HCT116 (cell line): ENCODE results near the gene CCDC187. TPM values are rescaled to one million over a fixed set of nuclear protein-coding genes. Genes with fewer than 3 reads are reported as not detected.

ENCODE experiments used
- ATAC-seq: fragments of 200-7000 bp; cut with Tn5 transposase; 2 replicates; pipeline ENCODE4 v1.9.1; 2020; ENCODE audit warnings: mild to moderate bottlenecking, moderate library complexity
- BruUV-seq: library from RNA; stranded (reverse); fragments of 400-500 nt; replicated peaks from 2 replicates; lab custom pipeline; 2021; lab: Mats Ljungman, UMichigan
- CTCF ChIA-PET: fragments of 300-600 bp; sonication (Branson Sonifier 250); formaldehyde crosslinking; loops from one replicate; lab custom pipeline; 2021; ENCODE audit warnings: antibody characterized with exemption; lab: Charles Lee
- POLR2A ChIA-PET: fragments of 300-600, 350-600 bp; sonication (Branson Sonifier 250); formaldehyde crosslinking; loops from one replicate; lab custom pipeline; 2021; ENCODE audit warnings: antibody characterized with exemption; lab: Charles Lee
- RAD21 ChIA-PET, 2 experiments: fragments of 300-600 bp; sonication (Branson Sonifier 250); formaldehyde crosslinking; loops; one replicate each; lab custom pipeline; 2023; ENCODE audit warnings: low total read pairs in 2 of 2; ENCODE audit not compliant: uncharacterized antibody in 2 of 2, unreplicated experiment in 2 of 2, low non-redundant PET in 1 of 2; lab: Charles Lee
- DNase-seq: peaks from one replicate; pipeline ENCODE4 v3.0.0-alpha.2; 2010; ENCODE audit warnings: low read depth, low spot score
- H2AFZ ChIP-seq: fragments of 200-600 bp; shearing (Covaris generic), sonication (generic); 2 replicates; pipeline ENCODE4 v1.6.1; 2017; ENCODE audit warnings: low read depth, mixed run types, mixed read lengths, antibody characterized with exemption, low read length; ENCODE audit not compliant: poor library complexity, severe bottlenecking
- H3K27ac ChIP-seq: 2 replicates; pipeline ENCODE4 v1.5.1; 2012; ENCODE audit warnings: low read depth, low read length
- H3K27me3 ChIP-seq: fragments of 200-600 bp; sonication (generic); 2 replicates; pipeline ENCODE4 v1.6.1; 2016; ENCODE audit warnings: mixed run types, low read length, mixed read lengths; ENCODE audit not compliant: insufficient read depth
- H3K36me3 ChIP-seq, 2 experiments: fragments of 200-500 bp in 1 of 2; fragments of 200-600 bp in 1 of 2; sonication (Bioruptor generic) in 1 of 2; sonication (generic) in 1 of 2; 2 replicates each; pipeline versions ENCODE4 v1.5.1 to v1.6.1; 2014 to 2016; ENCODE audit warnings: low read length in 2 of 2, inconsistent platforms in 1 of 2, mixed read lengths in 1 of 2, mixed run types in 1 of 2; ENCODE audit not compliant: insufficient read depth in 2 of 2, control insufficient read depth in 1 of 2
- H3K4me1 ChIP-seq, 2 experiments: fragments of 200-600 bp in 1 of 2; sonication (generic) in 1 of 2; 2 replicates each; pipeline versions ENCODE4 v1.5.1 to v1.6.1; 2012 to 2017; ENCODE audit warnings: low read length in 2 of 2, inconsistent platforms in 1 of 2, mild to moderate bottlenecking in 1 of 2, mixed read lengths in 1 of 2, mixed run types in 1 of 2, moderate library complexity in 1 of 2; ENCODE audit not compliant: insufficient read depth in 2 of 2, control insufficient read depth in 1 of 2
- H3K4me2 ChIP-seq: fragments of 200-600 bp; sonication (generic); 2 replicates; pipeline ENCODE4 v1.6.1; 2017; ENCODE audit warnings: mixed run types, low read length, mixed read lengths
- H3K4me3 ChIP-seq, 2 experiments: fragments of 200-600 bp in 1 of 2; sonication (generic) in 1 of 2; replicated peaks in 1 of 2; 2 replicates each; pipeline ENCODE4 v1.5.1; 2011 to 2016; ENCODE audit warnings: low read length in 2 of 2, control low read depth in 1 of 2, low read depth in 1 of 2, mild to moderate bottlenecking in 1 of 2, mixed read lengths in 1 of 2, mixed run types in 1 of 2
- H3K79me2 ChIP-seq: fragments of 200-600 bp; sonication (generic); 2 replicates; pipeline ENCODE4 v1.6.1; 2017; ENCODE audit warnings: mild to moderate bottlenecking, mixed run types, low read length, moderate library complexity, mixed read lengths; ENCODE audit not compliant: insufficient read depth
- H3K9ac ChIP-seq: fragments of 200-600 bp; sonication (generic); 2 replicates; pipeline ENCODE4 v1.6.1; 2016; ENCODE audit warnings: low read length, mixed read lengths
- H3K9me2 ChIP-seq: fragments of 200-600 bp; sonication (generic), shearing (Covaris generic); 2 replicates; pipeline ENCODE4 v1.6.1; 2017; ENCODE audit warnings: mixed run types, mild to moderate bottlenecking, moderate library complexity; ENCODE audit not compliant: insufficient read depth
- H3K9me3 ChIP-seq, 2 experiments: fragments of 200-500 bp in 1 of 2; fragments of 200-600 bp in 1 of 2; sonication (Bioruptor generic) in 1 of 2; sonication (generic) in 1 of 2; 2 replicates each; pipeline ENCODE4 v1.6.1; 2014 to 2017; ENCODE audit warnings: low read length in 2 of 2, mixed read lengths in 2 of 2, inconsistent platforms in 1 of 2, low read depth in 1 of 2, mild to moderate bottlenecking in 1 of 2, mixed run types in 1 of 2, moderate library complexity in 1 of 2; ENCODE audit not compliant: control insufficient read depth in 1 of 2, insufficient read depth in 1 of 2
- H4K20me1 ChIP-seq: fragments of 200-600 bp; sonication (generic), shearing (Covaris generic); 2 replicates; pipeline ENCODE4 v1.6.1; 2017; ENCODE audit warnings: mixed run types, mild to moderate bottlenecking, moderate library complexity; ENCODE audit not compliant: insufficient read depth
- CBX3 ChIP-seq: IDR thresholded peaks from 2 replicates; pipeline ENCODE4 v1.6.1; 2012; ENCODE audit warnings: low read depth
- CEBPB ChIP-seq: IDR thresholded peaks from 2 replicates; pipeline ENCODE4 v1.6.1; 2012; ENCODE audit warnings: low read depth
- CTCF ChIP-seq, 3 experiments: fragments of 200-600 bp in 1 of 3; sonication (generic) in 1 of 3; IDR thresholded peaks in 2 of 3; conservative IDR thresholded peaks in 1 of 3; 2 replicates each; pipeline ENCODE4 v1.5.1; 2012 to 2017; ENCODE audit warnings: low read depth in 2 of 3, low read length in 2 of 3, antibody characterized with exemption in 1 of 3, borderline replicate concordance in 1 of 3, control low read depth in 1 of 3, mild to moderate bottlenecking in 1 of 3, mixed read lengths in 1 of 3, mixed run types in 1 of 3, moderate library complexity in 1 of 3; ENCODE audit not compliant: insufficient read depth in 1 of 3
- EGR1 ChIP-seq: IDR thresholded peaks from 2 replicates; pipeline ENCODE4 v1.6.1; 2012; ENCODE audit warnings: low read depth
- ELF1 ChIP-seq: IDR thresholded peaks from 2 replicates; pipeline ENCODE4 v1.6.1; 2012; ENCODE audit warnings: low read depth, borderline replicate concordance
- POLR2AphosphoS5 ChIP-seq: IDR thresholded peaks from 2 replicates; pipeline ENCODE4 v1.6.1; 2011; ENCODE audit warnings: mild to moderate bottlenecking, low read depth, low read length, moderate library complexity
- intact Hi-C: fragments of 100-400 bp; cut with micrococcal nuclease; formaldehyde crosslinking; loops from 2 replicates; pipeline ENCODE4 v1.10.0; 2022
- total RNA-seq: library from RNA; stranded (reverse); gene quantifications from one replicate; pipeline ENCODE4 v1.2.1, GENCODE V29; 2021; ENCODE audit not compliant: unreplicated experiment

Gene CCDC187
- total RNA-seq, 1 experiment from 2014 or later = 4.6 TPM

GRCh38 chr9:136255166-136255538 is 48.7 kb downstream of the CCDC187 start:
- H4K20me1 ChIP-seq = no peaks in the 10 kb centered on the region
- H2AFZ ChIP-seq = no peak overlapping the region
- no peaks in the 10 kb centered on the region for H3K36me3 ChIP-seq
- POLR2A ChIA-PET = interaction anchor here (1.5 kb wide), 1 partner anchor 12 kb away, joined by 4 read pairs; no protein-coding TSS in a partner anchor
- no peaks in the 10 kb centered on the region for H3K79me2 ChIP-seq
- TF ChIP-seq POLR2AphosphoS5 (no peak), CEBPB (no peak), ELF1 (no peak), CTCF (IDR thresholded peaks at IDR 0.05 in 2 of 3, conservative IDR thresholded peaks at IDR 0.05 in 1 of 3; ENCODE audit: borderline replicate concordance in 1 of 3, insufficient read depth in 1 of 3, low read depth in 2 of 3, low read length in 2 of 3) (no peak), CBX3 (no peak), EGR1 (no peak; the same call in 1 of the 2 replicates)
- no peaks in the 10 kb centered on the region for H3K27me3 ChIP-seq
- no peak overlapping the region for H3K27ac ChIP-seq
- ATAC-seq = no peak
- RAD21 ChIA-PET = no interaction called here
- intact Hi-C loops = no loop called here
- no peak for DNase-seq
- peaks cover 10 to 21% of the 10 kb centered on the region in 2 experiments; a peak in 3 of 4 replicates for H3K4me1 ChIP-seq
- no peaks in the 10 kb centered on the region for H3K9me2 ChIP-seq
- H3K9ac ChIP-seq = no peak overlapping the region
- no peaks in the 10 kb centered on the region for H3K9me3 ChIP-seq
- peak overlapping the region; percentile 44 for H3K4me2 ChIP-seq
- BruUV-seq = no TSS peak
- CTCF ChIA-PET = interaction anchor here (1.6 kb wide), 1 partner anchor 28 kb away, joined by 4 read pairs; no protein-coding TSS in a partner anchor
- no peak overlapping the region for H3K4me3 ChIP-seq
